Cardiac muscle cell (in vitro differentiated cells and primary cell): ENCODE data around the gene BBS9. TPM values are rescaled to one million over a fixed set of nuclear protein-coding genes. Genes with fewer than 3 reads are reported as not detected.

Source experiments
- DNase-seq, 2 donors: peaks; one replicate each; pipeline versions ENCODE4 v3.0.0 to v3.0.0-alpha.2; 2010 to 2017; ENCODE audit warnings: low read depth in 1 of 2, low spot score in 1 of 2
- H3K27ac ChIP-seq: fragments of 200-600 bp; sonication (generic); 2 replicates; pipeline ENCODE4 v1.5.1; 2016
- H3K27me3 ChIP-seq: fragments of 200-600 bp; sonication (generic); 2 replicates; pipeline ENCODE4 v1.6.0; 2016; ENCODE audit warnings: control low read depth
- H3K36me3 ChIP-seq: fragments of 200-600 bp; sonication (generic); 2 replicates; pipeline ENCODE4 v1.5.1; 2016; ENCODE audit warnings: control low read depth
- H3K4me1 ChIP-seq: fragments of 200-600 bp; sonication (generic); 2 replicates; pipeline ENCODE4 v1.8.1; 2017; ENCODE audit warnings: low read depth, mild to moderate bottlenecking, mixed run types
- H3K4me3 ChIP-seq: fragments of 200-600 bp; sonication (generic); 2 replicates; pipeline ENCODE4 v1.5.1; 2016; ENCODE audit warnings: mild to moderate bottlenecking
- H3K9me3 ChIP-seq: fragments of 200-600 bp; sonication (generic); 2 replicates; pipeline ENCODE4 v1.5.1; 2017; ENCODE audit warnings: low read depth, mild to moderate bottlenecking, control low read depth
- polyA plus RNA-seq: library from polyadenylated mRNA; unstranded; fragments of >200 nt; fragmentation: Nextera tagmentation; extraction: Ambion mirVana; gene quantifications from 2 replicates; pipeline ENCODE4 v1.2.1, GENCODE V29; 2016
- total RNA-seq: library from RNA; depleted of rRNA; stranded (reverse); fragments of >200 nt; gene quantifications from 2 replicates; pipeline ENCODE4 v1.2.3, GENCODE V29; 2016
- TF ChIP-seq, protein P1 (sequence below): IDR thresholded peaks from 2 replicates; pipeline ENCODE4 v1.5.1; 2012; ENCODE audit warnings: low read depth, mild to moderate bottlenecking, low read length

Gene BBS9
- total and polyA plus RNA-seq, 2 experiments from 2014 or later, result 9.8 to 13.2 TPM

DNA sequence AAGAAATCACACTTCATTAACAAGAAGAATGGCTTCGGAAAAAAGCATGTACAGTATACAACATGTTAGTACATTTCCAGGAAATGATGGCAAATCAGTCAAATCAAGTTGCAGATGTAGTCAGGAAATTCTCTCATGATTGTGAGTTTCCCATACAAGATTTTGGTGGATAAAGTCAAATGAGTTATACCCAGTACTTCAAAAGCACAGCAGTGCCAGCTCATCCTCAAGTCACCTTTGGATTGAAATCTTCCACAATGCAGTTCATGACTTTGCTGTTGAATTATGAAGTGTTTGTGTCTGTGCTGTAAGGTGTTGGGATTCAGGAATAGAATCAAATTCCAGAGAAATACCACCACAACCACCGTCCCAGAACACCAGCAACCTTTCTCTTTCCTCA lies 474.7 kb downstream of the BBS9 start:
- TF ChIP-seq, protein P1, sequence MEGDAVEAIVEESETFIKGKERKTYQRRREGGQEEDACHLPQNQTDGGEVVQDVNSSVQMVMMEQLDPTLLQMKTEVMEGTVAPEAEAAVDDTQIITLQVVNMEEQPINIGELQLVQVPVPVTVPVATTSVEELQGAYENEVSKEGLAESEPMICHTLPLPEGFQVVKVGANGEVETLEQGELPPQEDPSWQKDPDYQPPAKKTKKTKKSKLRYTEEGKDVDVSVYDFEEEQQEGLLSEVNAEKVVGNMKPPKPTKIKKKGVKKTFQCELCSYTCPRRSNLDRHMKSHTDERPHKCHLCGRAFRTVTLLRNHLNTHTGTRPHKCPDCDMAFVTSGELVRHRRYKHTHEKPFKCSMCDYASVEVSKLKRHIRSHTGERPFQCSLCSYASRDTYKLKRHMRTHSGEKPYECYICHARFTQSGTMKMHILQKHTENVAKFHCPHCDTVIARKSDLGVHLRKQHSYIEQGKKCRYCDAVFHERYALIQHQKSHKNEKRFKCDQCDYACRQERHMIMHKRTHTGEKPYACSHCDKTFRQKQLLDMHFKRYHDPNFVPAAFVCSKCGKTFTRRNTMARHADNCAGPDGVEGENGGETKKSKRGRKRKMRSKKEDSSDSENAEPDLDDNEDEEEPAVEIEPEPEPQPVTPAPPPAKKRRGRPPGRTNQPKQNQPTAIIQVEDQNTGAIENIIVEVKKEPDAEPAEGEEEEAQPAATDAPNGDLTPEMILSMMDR, result no peak
- Histone ChIP-seq H3K4me3 (no peak overlapping the region), H3K27ac (peak overlapping the region; percentile 10), H3K4me1 (peaks cover 8% of the 10 kb centered on the region), H3K36me3 (no peaks in the 10 kb centered on the region), H3K27me3 (no peaks in the 10 kb centered on the region), H3K9me3 (no peaks in the 10 kb centered on the region)
- no peak for DNase-seq

DNA sequence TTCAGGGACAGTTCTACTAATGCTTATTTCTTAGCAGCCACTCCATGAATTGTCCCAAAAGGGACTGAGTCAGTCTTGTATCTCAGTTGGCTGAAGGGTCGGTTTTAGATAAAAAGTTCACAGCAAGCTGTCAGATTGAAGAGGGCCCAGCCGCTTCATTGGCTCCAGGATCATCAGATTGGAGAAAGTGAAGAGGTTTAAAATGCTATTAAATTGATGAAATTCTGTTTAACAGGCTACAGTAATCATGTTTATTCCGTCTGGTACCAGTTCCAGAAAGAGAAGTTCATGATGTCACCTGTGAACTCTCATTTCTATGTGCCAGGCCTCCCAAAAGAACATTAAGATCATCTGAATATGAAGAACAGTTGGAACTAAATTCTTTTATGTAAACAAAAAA lies 481.6 kb downstream of the BBS9 start:
- H3K27me3 ChIP-seq, result no peaks in the 10 kb centered on the region
- H3K4me3 ChIP-seq, result no peak overlapping the region
- DNase-seq, result no peak
- TF ChIP-seq, protein P1, result no peak
- H3K9me3 ChIP-seq, result no peaks in the 10 kb centered on the region
- peaks cover 32% of the 10 kb centered on the region for H3K4me1 ChIP-seq
- no peaks in the 10 kb centered on the region for H3K36me3 ChIP-seq
- peak overlapping the region; percentile 82 for H3K27ac ChIP-seq

DNA sequence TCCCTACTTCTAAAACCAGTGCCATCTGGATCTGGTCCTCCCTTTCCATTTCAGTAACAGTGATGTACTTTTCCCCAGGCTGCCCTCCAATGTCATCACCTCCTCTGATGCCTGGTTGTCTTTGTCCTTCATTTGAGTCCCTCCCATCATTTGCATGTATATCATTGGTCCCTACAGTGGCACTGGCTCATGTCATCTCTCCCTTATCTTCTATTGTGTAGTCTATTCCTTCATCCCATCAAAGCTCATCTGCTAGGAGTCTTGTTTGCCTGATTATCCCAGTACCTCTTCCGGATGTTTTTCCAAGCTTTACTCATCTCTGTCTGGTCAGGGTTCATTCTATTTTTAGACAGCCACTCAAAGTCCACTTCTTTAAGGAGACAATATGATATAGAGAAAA lies 483.1 kb downstream of the BBS9 start:
- no peaks in the 10 kb centered on the region for H3K9me3 ChIP-seq
- no peak overlapping the region for H3K4me3 ChIP-seq
- no peak for DNase-seq
- H3K27ac ChIP-seq, result peak overlapping the region; percentile 80
- TF ChIP-seq, protein P1, result no peak
- H3K36me3 ChIP-seq, result no peaks in the 10 kb centered on the region
- peaks cover 32% of the 10 kb centered on the region for H3K4me1 ChIP-seq
- H3K27me3 ChIP-seq, result no peaks in the 10 kb centered on the region

DNA sequence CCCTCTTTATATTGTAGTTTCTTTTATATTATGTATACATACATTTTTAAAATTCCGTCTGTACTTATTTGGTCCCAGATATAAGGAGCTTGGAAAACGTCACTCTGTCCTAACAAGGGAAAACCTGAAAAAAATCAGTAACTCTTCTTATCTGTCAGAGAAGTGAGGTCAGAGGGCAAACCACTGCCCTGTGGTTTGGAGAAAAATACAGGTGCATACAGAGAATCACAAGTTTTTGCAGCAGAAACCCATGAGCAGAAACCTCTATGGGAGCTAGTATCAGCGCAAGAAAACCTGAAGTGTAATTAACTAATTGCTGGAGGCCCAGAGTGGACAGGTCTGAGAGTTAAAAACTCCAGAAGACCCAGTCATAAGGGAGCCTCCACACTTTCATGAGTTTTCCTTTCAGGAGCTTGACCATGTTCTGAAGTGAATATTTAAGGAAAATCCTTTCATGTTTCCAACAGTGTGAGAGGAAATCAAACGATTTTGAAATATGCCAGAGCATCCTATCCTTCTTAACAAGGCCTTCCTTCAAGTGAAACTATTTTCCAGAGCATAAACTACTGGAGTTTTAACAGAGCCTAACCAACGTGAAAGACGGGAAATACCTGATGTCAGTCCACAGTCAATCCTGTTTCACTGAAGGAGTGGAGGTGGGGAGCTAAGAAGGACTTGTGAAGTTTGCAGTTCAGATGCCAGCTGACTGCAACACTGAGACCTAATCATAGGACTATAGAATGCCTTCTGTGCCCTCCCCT lies 485.2 kb downstream of the BBS9 start:
- no peak for DNase-seq

DNA sequence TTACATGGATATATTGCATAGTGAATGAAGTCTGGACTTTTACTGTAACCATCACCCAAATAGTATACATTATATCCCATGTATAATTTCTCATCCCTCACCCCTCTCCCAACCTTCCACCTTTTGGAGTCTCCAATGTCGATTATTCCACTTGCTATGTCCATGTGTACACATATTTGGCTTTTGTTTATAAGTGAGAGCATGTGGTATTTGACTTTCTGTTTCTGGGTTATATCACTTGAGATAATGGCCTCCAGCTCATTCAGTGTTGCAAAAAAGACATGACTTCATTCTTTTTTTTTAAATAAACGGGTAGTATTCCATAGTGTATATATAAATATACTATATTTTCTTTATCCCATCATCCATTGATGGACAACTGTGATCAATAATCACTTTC lies 487.4 kb downstream of the BBS9 start:
- H3K27ac ChIP-seq, result no peak overlapping the region
- no peaks in the 10 kb centered on the region for H3K36me3 ChIP-seq
- H3K4me3 ChIP-seq, result no peak overlapping the region
- peaks cover 22% of the 10 kb centered on the region for H3K4me1 ChIP-seq
- no peaks in the 10 kb centered on the region for H3K9me3 ChIP-seq
- H3K27me3 ChIP-seq, result no peaks in the 10 kb centered on the region
- no peak for DNase-seq
- TF ChIP-seq, protein P1, result no peak

More for the DNA sequence above, 485.2 kb downstream of the BBS9 start:
- Histone ChIP-seq H3K4me1 (peaks cover 32% of the 10 kb centered on the region), H3K4me3 (no peak overlapping the region), H3K36me3 (no peaks in the 10 kb centered on the region), H3K27me3 (no peaks in the 10 kb centered on the region), H3K9me3 (no peaks in the 10 kb centered on the region), H3K27ac (peak overlapping the region; percentile 80)
- TF ChIP-seq, protein P1, result no peak
